T47D (cell line): ENCODE results near the gene KCNK10.

Experiments
- DNase-seq, 2 experiments: peaks; one replicate each; pipeline versions ENCODE4 v3.0.0 to v3.0.0-alpha.2; 2011 to 2012; ENCODE audit warnings: low read depth in 1 of 2, low spot score in 1 of 2
- JUND ChIP-seq: IDR thresholded peaks from 2 replicates; pipeline ENCODE4 v1.6.1; 2012; ENCODE audit warnings: low read depth
- in situ Hi-C: cut with HindIII; loops from 2 replicates; pipeline ENCODE4 v1.10.0; 2016; ENCODE audit warnings: low sequenced_read_pairs, low pct_unique_long_range_greater_than_20kb

KCNK10 gene

GRCh38 chr14:88196116-88196890, 126.8 kb downstream of the KCNK10 start:
- in situ Hi-C loops = no loop called here
- no peak for TF ChIP-seq JUND
- no peak for DNase-seq

DNA sequence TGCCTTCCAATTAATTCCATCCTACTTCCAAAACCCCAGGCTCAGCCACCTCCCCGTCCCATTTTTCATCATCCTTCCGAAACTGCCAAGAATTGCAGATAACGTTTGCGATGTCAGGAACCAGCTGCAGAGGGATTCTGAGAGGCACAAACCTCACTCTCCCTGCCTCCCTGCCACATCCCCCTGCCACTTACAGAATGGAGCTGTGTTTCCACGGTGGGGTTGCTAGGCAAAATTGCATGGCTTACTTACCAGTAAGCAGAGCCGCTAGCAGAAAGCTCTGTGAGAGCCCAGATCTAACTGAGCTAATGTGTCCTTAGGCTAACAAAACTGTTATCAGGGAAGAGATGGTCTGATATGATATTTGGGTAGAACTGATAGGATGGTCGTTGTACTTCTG, 127.4 kb downstream of the KCNK10 start:
- DNase-seq = no peak
- in situ Hi-C loops = no loop called here
- TF ChIP-seq JUND = no peak

GRCh38 chr14:88194531-88194930, 128.5 kb downstream of the KCNK10 start:
- in situ Hi-C loops = no loop called here
- no peak for TF ChIP-seq JUND

DNA sequence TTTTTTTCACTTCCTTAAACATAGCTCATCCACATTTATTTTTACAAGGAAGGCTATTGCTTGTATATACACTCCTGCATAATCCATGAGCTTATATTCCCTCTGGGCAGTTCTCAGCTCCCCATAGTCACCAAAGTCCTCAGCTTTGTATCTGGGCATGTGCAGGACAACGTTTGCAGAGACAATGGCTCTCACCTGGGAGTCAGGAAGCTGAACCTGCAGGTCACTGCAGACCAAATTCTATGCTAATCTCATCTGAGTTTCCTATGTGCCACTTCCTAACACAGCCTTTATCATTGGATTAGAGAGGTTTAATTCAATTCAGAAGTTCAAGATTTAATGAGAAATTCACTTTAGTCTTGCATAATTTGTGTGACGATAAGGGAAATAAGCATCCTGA, 131.5 kb downstream of the KCNK10 start:
- no peak for DNase-seq
- in situ Hi-C loops = no loop called here
- TF ChIP-seq JUND = no peak

More at GRCh38 chr14:88194531-88194930, 128.5 kb downstream of the KCNK10 start:
- DNase-seq = no peak

DNA sequence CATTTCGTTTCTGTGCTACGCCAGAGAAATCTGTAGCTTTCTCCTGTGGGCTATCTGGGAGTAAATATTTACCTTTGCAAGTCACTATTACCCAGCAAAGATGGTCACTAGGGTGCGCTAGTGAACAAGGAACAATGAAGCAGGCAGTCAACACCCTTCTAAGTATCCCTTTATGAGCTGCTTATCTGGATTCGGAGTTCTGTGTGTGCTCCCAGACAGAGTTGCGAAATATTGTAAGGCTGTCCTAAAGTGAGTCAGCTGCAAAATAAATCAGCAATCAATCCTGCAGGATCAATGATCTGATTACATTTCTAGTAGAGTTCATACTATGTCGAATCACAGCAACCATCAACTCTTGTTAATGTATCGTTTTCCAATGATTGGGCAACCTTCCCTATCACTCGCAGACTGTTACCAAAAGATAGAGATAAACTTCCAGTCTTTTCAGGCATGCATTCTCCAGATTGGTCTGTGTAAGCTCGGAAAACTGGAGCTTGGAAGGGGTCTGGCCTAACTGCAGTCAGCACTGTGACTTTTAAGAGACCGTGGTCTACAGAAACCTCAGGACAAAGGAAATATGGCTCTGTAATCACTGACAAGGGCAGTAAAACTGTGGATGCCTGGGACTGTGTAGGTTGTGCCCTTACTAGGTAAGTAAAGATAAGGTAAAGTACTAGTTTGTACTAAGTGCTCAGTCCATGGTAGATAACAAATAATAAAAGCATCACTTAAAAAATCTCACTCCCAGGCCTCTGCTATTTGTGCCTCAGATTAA, 133.5 kb downstream of the KCNK10 start:
- in situ Hi-C loops = no loop called here
- DNase-seq = peak; percentile 74 to 88
- TF ChIP-seq JUND = no peak

- in situ Hi-C loops = no loop called here
- no peak for DNase-seq
- no peak for TF ChIP-seq JUND
These were observed 134.2 kb downstream of the KCNK10 start for GRCh38 chr14:88188745-88189416.

- TF ChIP-seq JUND = no peak
- DNase-seq = no peak
- in situ Hi-C loops = no loop called here
These were observed 137.2 kb downstream of the KCNK10 start for GRCh38 chr14:88185843-88186242.

GRCh38 chr14:88184956-88185355, 138.1 kb downstream of the KCNK10 start:
- DNase-seq = no peak
- no peak for TF ChIP-seq JUND
- in situ Hi-C loops = no loop called here

DNA sequence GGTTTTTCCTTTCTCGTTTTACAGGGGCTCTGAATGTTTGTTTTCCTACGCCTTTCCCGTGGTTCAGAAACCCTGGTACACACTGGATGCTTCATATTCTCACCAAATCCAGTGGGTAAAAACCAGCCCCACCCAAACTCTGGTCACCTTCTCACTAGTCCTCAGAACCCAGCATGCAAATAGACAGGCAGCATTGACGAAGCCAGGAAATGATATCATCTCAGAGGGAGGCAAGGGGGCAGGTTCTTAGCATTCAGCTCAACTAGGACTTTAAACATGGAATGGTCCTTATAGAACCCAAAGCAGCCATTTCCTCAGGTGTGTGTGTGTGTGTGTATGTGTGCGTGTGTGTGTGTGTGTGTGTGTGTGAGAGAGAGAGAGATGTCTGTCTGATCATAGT, 142.0 kb downstream of the KCNK10 start:
- no peak for TF ChIP-seq JUND
- in situ Hi-C loops = no loop called here
- no peak for DNase-seq

- no peak for DNase-seq
- TF ChIP-seq JUND = no peak
- in situ Hi-C loops = no loop called here
These were observed 143.4 kb downstream of the KCNK10 start for GRCh38 chr14:88179716-88180115.

- no peak for TF ChIP-seq JUND
- DNase-seq = peak in 1 of 2 experiments; percentile 38
- in situ Hi-C loops = no loop called here
These were observed 152.7 kb downstream of the KCNK10 start for GRCh38 chr14:88170333-88170732.

- peak; percentile 26 to 61 for DNase-seq
- in situ Hi-C loops = no loop called here
- no peak for TF ChIP-seq JUND
These were observed 154.4 kb downstream of the KCNK10 start for GRCh38 chr14:88168498-88169165.
